WTC11 (cell line): ENCODE data around the gene LAMA4. TPM values are rescaled to one million over a fixed set of nuclear protein-coding genes. Genes with fewer than 3 reads are reported as not detected.

Experiments
- ATAC-seq: fragments of 200-7000 bp; cut with Tn5 transposase; 2 replicates; pipeline ENCODE4 v1.10.0; 2021; ENCODE audit warnings: mild to moderate bottlenecking, moderate library complexity
- CTCF ChIA-PET: fragments of 300-600 bp; sonication (Branson Sonifier 250); formaldehyde crosslinking; loops from one replicate; lab custom pipeline; 2021; ENCODE audit warnings: antibody characterized with exemption; lab: Charles Lee
- POLR2A ChIA-PET: fragments of 350-600 bp; sonication (Branson Sonifier 250); formaldehyde crosslinking; loops from one replicate; lab custom pipeline; 2021; ENCODE audit warnings: antibody characterized with exemption; lab: Charles Lee
- DNase-seq: peaks from one replicate; pipeline ENCODE4 v3.0.0; 2021; ENCODE audit warnings: low spot score
- H3K27ac Mint-ChIP-seq: 2 replicates; pipeline ENCODE4 v1.8.0; 2021; ENCODE audit warnings: mixed read lengths
- H3K27me3 Mint-ChIP-seq: 2 replicates; pipeline ENCODE4 v1.8.0; 2021; ENCODE audit warnings: low read depth, mild to moderate bottlenecking, moderate library complexity, mixed read lengths
- H3K36me3 Mint-ChIP-seq: 2 replicates; pipeline ENCODE4 v1.8.0; 2021; ENCODE audit warnings: mixed read lengths
- H3K4me1 Mint-ChIP-seq: 2 replicates; pipeline ENCODE4 v1.8.0; 2022; ENCODE audit warnings: mixed read lengths
- H3K4me3 Mint-ChIP-seq: 2 replicates; pipeline ENCODE4 v1.8.0; 2021; ENCODE audit warnings: mild to moderate bottlenecking, moderate library complexity, mixed read lengths
- H3K9me3 Mint-ChIP-seq: 2 replicates; pipeline ENCODE4 v1.8.0; 2021; ENCODE audit warnings: mixed read lengths
- AFF4 ChIP-seq: sonication (generic); formaldehyde crosslinking; IDR thresholded peaks from 2 replicates; pipeline ENCODE4 v1.8.1; 2023; ENCODE audit warnings: mild to moderate bottlenecking, missing genetic modification reagents, borderline replicate concordance
- ATF2 ChIP-seq: sonication (generic); formaldehyde crosslinking; IDR thresholded peaks from 2 replicates; pipeline ENCODE4 v1.8.1; 2022; ENCODE audit warnings: low read depth, missing genetic modification reagents, borderline replicate concordance
- ATF3 ChIP-seq: sonication (generic); formaldehyde crosslinking; conservative IDR thresholded peaks from 2 replicates; pipeline ENCODE4 v1.8.1; 2022; ENCODE audit warnings: mild to moderate bottlenecking, missing genetic modification reagents
- CREB1 ChIP-seq: sonication (generic); formaldehyde crosslinking; IDR thresholded peaks from 2 replicates; pipeline ENCODE4 v1.8.0; 2023; ENCODE audit warnings: mild to moderate bottlenecking, missing genetic modification reagents
- CTCF ChIP-seq: fragments of 200-600 bp; IDR thresholded peaks from 2 replicates; pipeline ENCODE4 v1.8.0; 2022; ENCODE audit warnings: antibody characterized with exemption
- FOXP4 ChIP-seq: sonication (generic); formaldehyde crosslinking; IDR thresholded peaks from 2 replicates; pipeline ENCODE4 v1.8.0; 2022; ENCODE audit warnings: mild to moderate bottlenecking, missing genetic modification reagents
- GTF2I ChIP-seq: fragments of 250-450 bp; sonication (Bioruptor Pico); conservative IDR thresholded peaks from 2 replicates; pipeline ENCODE4 v1.4.0; 2021; ENCODE audit warnings: mild to moderate bottlenecking
- HMGXB4 ChIP-seq: sonication (generic); formaldehyde crosslinking; IDR thresholded peaks from 2 replicates; pipeline ENCODE4 v1.8.1; 2023; ENCODE audit warnings: mild to moderate bottlenecking, moderate library complexity, missing genetic modification reagents
- OVOL2 ChIP-seq: fragments of 250-450 bp; sonication (Bioruptor Pico); IDR thresholded peaks from 2 replicates; pipeline ENCODE4 v1.9.0; 2021; ENCODE audit warnings: mild to moderate bottlenecking, borderline replicate concordance
- SMAD4 ChIP-seq: sonication (generic); formaldehyde crosslinking; IDR thresholded peaks from 2 replicates; pipeline ENCODE4 v1.8.0; 2022; ENCODE audit warnings: mild to moderate bottlenecking, missing genetic modification reagents
- SP1 ChIP-seq: sonication (generic); formaldehyde crosslinking; conservative IDR thresholded peaks from 2 replicates; pipeline ENCODE4 v1.8.1; 2022; ENCODE audit warnings: missing genetic modification reagents
- TCF7 ChIP-seq: sonication (generic); formaldehyde crosslinking; IDR thresholded peaks from 2 replicates; pipeline ENCODE4 v1.8.0; 2022; ENCODE audit warnings: mild to moderate bottlenecking, low read depth, missing genetic modification reagents, moderate library complexity
- ZNF281 ChIP-seq: sonication (generic); formaldehyde crosslinking; IDR thresholded peaks from 2 replicates; pipeline ENCODE4 v1.8.0; 2023; ENCODE audit warnings: mild to moderate bottlenecking, missing genetic modification reagents
- ZNF416 ChIP-seq: fragments of 250-450 bp; sonication (Bioruptor Pico); IDR thresholded peaks from 2 replicates; pipeline ENCODE4 v1.9.0; 2021; ENCODE audit warnings: mild to moderate bottlenecking, inconsistent platforms
- ZNF512 ChIP-seq: sonication (generic); formaldehyde crosslinking; IDR thresholded peaks from 2 replicates; pipeline ENCODE4 v1.8.1; 2022; ENCODE audit warnings: missing genetic modification reagents, borderline replicate concordance
- ZNF671 ChIP-seq: fragments of 250-450 bp; sonication (Bioruptor Pico); IDR thresholded peaks from 2 replicates; pipeline ENCODE4 v1.8.0; 2021; ENCODE audit warnings: mild to moderate bottlenecking
- total RNA-seq: library from RNA; stranded (reverse); gene quantifications from 3 replicates; pipeline ENCODE4 v1.2.3, GENCODE V29; 2021

Gene LAMA4
- total RNA-seq, 1 experiment from 2014 or later = 1.6 TPM

GRCh38 chr6:112206110-112206458 lies 48.3 kb downstream of the LAMA4 start (continued):
- TF ChIP-seq CTCF = no peak
- TF ChIP-seq ZNF416 (CRISPR knock-in tag) = no peak
- TF ChIP-seq, all 79 proteins: peak for 0

GRCh38 chr6:112205427-112206109 lies 48.8 kb downstream of the LAMA4 start:
- ChIA-PET CTCF (no interaction called here), POLR2A (interaction anchor here (0.6 kb wide), 1 partner anchor 44 kb away, joined by 4 read pairs; no protein-coding TSS in a partner anchor)
- DNase-seq = no peak
- 0 out of 2 replicates have a peak, but pooled peaks have one; percentile 15 for TF ChIP-seq SP1
- no peak for TF ChIP-seq TCF7
- Mint-ChIP-seq H3K4me1 (peaks cover 59% of the 10 kb centered on the region), H3K27me3 (peaks cover 2% of the 10 kb centered on the region; the same call in 1 of the 2 replicates), H3K9me3 (peaks cover 17% of the 10 kb centered on the region; the same call in 1 of the 2 replicates), H3K27ac (no peak overlapping the region), H3K4me3 (no peak overlapping the region; the same call in 1 of the 2 replicates), H3K36me3 (peaks cover 1% of the 10 kb centered on the region; the same call in 1 of the 2 replicates)
- peak; percentile 83 for ATAC-seq

GRCh38 chr6:112204350-112204706 lies 50.0 kb downstream of the LAMA4 start:
- Mint-ChIP-seq H3K4me3 (no peak overlapping the region), H3K4me1 (peaks cover 67% of the 10 kb centered on the region), H3K27ac (peak overlapping the region; percentile 8; the same call in 1 of the 2 replicates), H3K27me3 (peaks cover 14% of the 10 kb centered on the region), H3K36me3 (peaks cover 7% of the 10 kb centered on the region), H3K9me3 (peaks cover 12% of the 10 kb centered on the region)
- no peak for DNase-seq
- ChIA-PET POLR2A (no interaction called here), CTCF (no interaction called here)
- ATAC-seq = no peak
- no peak for TF ChIP-seq ATF2 (CRISPR knock-in tag)
- TF ChIP-seq ZNF281 = no peak
- no peak for TF ChIP-seq FOXP4 (CRISPR knock-in tag)
- TF ChIP-seq HMGXB4 (CRISPR knock-in tag) = no peak
- TF ChIP-seq GTF2I (CRISPR knock-in tag) = no peak
- TF ChIP-seq AFF4 (CRISPR knock-in tag) = no peak
- no peak for TF ChIP-seq CREB1
- no peak for TF ChIP-seq ZNF671 (CRISPR knock-in tag)
- TF ChIP-seq SMAD4 = no peak
- no peak for TF ChIP-seq OVOL2 (CRISPR knock-in tag)
- no peak for TF ChIP-seq ZNF512 (CRISPR knock-in tag)
- no peak for TF ChIP-seq ATF3
